ENCODE data around the gene C1orf52. TPM values are rescaled to one million over a fixed set of nuclear protein-coding genes. Genes with fewer than 3 reads are reported as not detected.

Gene C1orf52
- total and polyA plus RNA-seq, 2 of the 13 experiments (the other 11 are each of a cell fraction or from before 2014, with no cell fraction given): 19.4 to 27.4 TPM

- TF ChIP-seq JUND (CRISPR knock-in tag; IDR thresholded peaks at IDR 0.05): peak; percentile 62; the same call in 1 of the 2 replicates
- no peak for TF ChIP-seq ZNF580 (CRISPR knock-in tag; IDR thresholded peaks at IDR 0.05; ENCODE audit: borderline replicate concordance, low read depth)
- TF ChIP-seq ZNF460 (CRISPR knock-in tag; IDR thresholded peaks at IDR 0.05; ENCODE audit: borderline replicate concordance): no peak
- TF ChIP-seq HOMEZ (CRISPR knock-in tag; IDR thresholded peaks at IDR 0.05; ENCODE audit: low read depth): peak; percentile 72
- no peak for TF ChIP-seq RAD21 (CRISPR knock-in tag; IDR thresholded peaks at IDR 0.05)
- TF ChIP-seq MNT (IDR thresholded peaks at IDR 0.05): peak; percentile 45; the same call in 1 of the 2 replicates
- TF ChIP-seq ZNF605 (CRISPR knock-in tag; IDR thresholded peaks at IDR 0.05): no peak
- peak; percentile 33; the same call in 1 of the 2 replicates for TF ChIP-seq ZNF501 (CRISPR knock-in tag; IDR thresholded peaks at IDR 0.05)
- 0 out of 2 replicates have a peak, but pooled peaks have one; percentile 54 for TF ChIP-seq ZSCAN21 (CRISPR knock-in tag; IDR thresholded peaks at IDR 0.05; ENCODE audit: borderline replicate concordance)
- no peak for TF ChIP-seq ZNF343 (CRISPR knock-in tag; IDR thresholded peaks at IDR 0.05)
- TF ChIP-seq FOSL1 (CRISPR knock-in tag; IDR thresholded peaks at IDR 0.05; ENCODE audit: borderline replicate concordance): peak; percentile 72; the same call in 1 of the 2 replicates
- TF ChIP-seq TP53 (CRISPR knock-in tag; conservative IDR thresholded peaks at IDR 0.05): no peak
- TF ChIP-seq HNF1B (CRISPR knock-in tag; IDR thresholded peaks at IDR 0.05): 0 out of 2 replicates have a peak, but pooled peaks have one; percentile 27
- TF ChIP-seq ZGPAT (CRISPR knock-in tag; IDR thresholded peaks at IDR 0.05): peak; percentile 47; the same call in 1 of the 2 replicates
- TF ChIP-seq DPF2 (CRISPR knock-in tag; IDR thresholded peaks at IDR 0.05; ENCODE audit: borderline replicate concordance, low read depth): no peak
- no peak for TF ChIP-seq ZBTB34 (CRISPR knock-in tag; IDR thresholded peaks at IDR 0.05)
- TF ChIP-seq DNMT1 (CRISPR knock-in tag; IDR thresholded peaks at IDR 0.05): no peak
- TF ChIP-seq TBX3 (IDR thresholded peaks at IDR 0.05; ENCODE audit: borderline replicate concordance): peak; percentile 26; the same call in 1 of the 2 replicates
Observed at GRCh38 chr1:85297855-85298629, 38.6 kb upstream of the C1orf52 start (continued).

Measured in HepG2 (cell line).